HK-2 (cell line): Measurements from ENCODE around the gene ATXN10.
"Not testable (repeated sequence)": the region's sequence is repeated elsewhere in the genome, so short reads cannot be mapped to it uniquely, and the experiment has no call there.

Source experiments
- DNase-seq: peaks from one replicate; pipeline ENCODE4 v3.0.0-alpha.2; 2018; ENCODE audit not compliant: unreplicated experiment

The ATXN10 gene

GRCh38 chr22:45709060-45709739, 37.6 kb downstream of the ATXN10 start:
- DNase-seq, result peak; percentile 59

- DNase-seq, result no peak
Observed at GRCh38 chr22:45709866-45710265, 38.2 kb downstream of the ATXN10 start.

- DNase-seq, result no peak
Observed at GRCh38 chr22:45710469-45710868, 38.8 kb downstream of the ATXN10 start.

- DNase-seq, result not testable (repeated sequence)
Observed at GRCh38 chr22:45714390-45714789, 42.8 kb downstream of the ATXN10 start.

- no peak for DNase-seq
Observed at GRCh38 chr22:45717789-45718188, 46.2 kb downstream of the ATXN10 start.

GRCh38 chr22:45718391-45718790, 46.8 kb downstream of the ATXN10 start:
- no peak for DNase-seq

GRCh38 chr22:45720839-45721378, 49.3 kb downstream of the ATXN10 start:
- DNase-seq, result no peak

- no peak for DNase-seq
Observed at GRCh38 chr22:45722006-45722405, 50.4 kb downstream of the ATXN10 start.

GRCh38 chr22:45726081-45726480, 54.4 kb downstream of the ATXN10 start:
- no peak for DNase-seq

- DNase-seq, result no peak
Observed at GRCh38 chr22:45731041-45731797, 59.6 kb downstream of the ATXN10 start.

GRCh38 chr22:45731798-45732495, 60.3 kb downstream of the ATXN10 start:
- no peak for DNase-seq

GRCh38 chr22:45735273-45735672, 63.6 kb downstream of the ATXN10 start:
- no peak for DNase-seq

GRCh38 chr22:45738206-45738605, 66.6 kb downstream of the ATXN10 start:
- no peak for DNase-seq

- DNase-seq, result no peak
Observed at GRCh38 chr22:45740236-45740635, 68.6 kb downstream of the ATXN10 start.

GRCh38 chr22:45742866-45743450, 71.3 kb downstream of the ATXN10 start:
- DNase-seq, result no peak

GRCh38 chr22:45743687-45744086, 72.1 kb downstream of the ATXN10 start:
- DNase-seq, result no peak

- no peak for DNase-seq
Observed at GRCh38 chr22:45744442-45744841, 72.8 kb downstream of the ATXN10 start.

- no peak for DNase-seq
Observed at GRCh38 chr22:45750626-45751025, 79.0 kb downstream of the ATXN10 start.

- DNase-seq, result no peak
Observed at GRCh38 chr22:45752036-45752435, 80.4 kb downstream of the ATXN10 start.

- DNase-seq, result no peak
Observed at GRCh38 chr22:45754822-45755221, 83.2 kb downstream of the ATXN10 start.

- no peak for DNase-seq
Observed at GRCh38 chr22:45756558-45756957, 84.9 kb downstream of the ATXN10 start.

- DNase-seq, result no peak
Observed at GRCh38 chr22:45757068-45757467, 85.4 kb downstream of the ATXN10 start.
